ENCODE measurements around the gene RSPH9.

The RSPH9 gene

DNA sequence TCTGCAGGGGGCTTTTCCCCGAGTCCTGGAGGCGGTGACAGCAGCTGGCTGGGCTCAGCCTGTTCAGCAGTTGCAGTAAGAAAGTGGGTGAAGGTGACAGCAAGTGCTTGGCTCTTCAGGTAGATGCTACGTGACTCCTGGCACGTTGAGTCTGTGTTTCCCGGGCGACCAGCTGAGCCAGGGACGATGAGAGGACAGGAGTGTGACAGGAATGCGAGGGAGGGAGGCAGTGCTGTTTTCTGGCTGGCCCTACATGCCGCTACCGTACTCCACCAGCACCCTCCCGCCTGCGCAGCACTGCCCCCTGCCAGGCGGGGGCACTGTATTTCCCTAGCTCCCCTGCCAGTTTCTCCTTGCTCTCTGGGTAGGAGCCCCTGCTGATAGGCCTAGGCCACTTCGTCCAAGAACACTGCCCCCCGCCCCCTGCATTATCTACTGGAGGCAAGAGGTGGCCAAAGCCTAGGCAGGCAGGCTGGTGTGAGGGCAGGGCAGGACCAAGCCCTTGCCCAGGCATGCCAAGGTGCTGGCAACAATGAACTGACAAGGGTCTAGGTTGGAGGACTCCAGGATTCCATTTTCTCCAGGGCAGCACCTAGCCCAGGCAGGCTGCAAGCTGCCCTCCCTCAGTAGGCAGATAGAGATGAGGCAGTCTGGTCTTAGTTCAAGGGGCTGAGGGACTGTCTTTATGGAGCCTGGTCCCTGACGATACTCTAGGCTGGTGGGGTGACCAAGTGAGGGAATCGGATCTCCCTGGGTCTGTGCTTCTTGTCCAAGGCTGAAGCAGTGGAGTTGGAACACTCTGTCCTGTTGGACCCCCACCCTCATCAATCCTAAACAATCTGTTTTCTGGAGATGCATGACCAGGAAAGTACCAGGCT is 23.6 kb downstream of the RSPH9 start:
- DNase-seq (ENCODE audit: low spot score), result no peak

DNA sequence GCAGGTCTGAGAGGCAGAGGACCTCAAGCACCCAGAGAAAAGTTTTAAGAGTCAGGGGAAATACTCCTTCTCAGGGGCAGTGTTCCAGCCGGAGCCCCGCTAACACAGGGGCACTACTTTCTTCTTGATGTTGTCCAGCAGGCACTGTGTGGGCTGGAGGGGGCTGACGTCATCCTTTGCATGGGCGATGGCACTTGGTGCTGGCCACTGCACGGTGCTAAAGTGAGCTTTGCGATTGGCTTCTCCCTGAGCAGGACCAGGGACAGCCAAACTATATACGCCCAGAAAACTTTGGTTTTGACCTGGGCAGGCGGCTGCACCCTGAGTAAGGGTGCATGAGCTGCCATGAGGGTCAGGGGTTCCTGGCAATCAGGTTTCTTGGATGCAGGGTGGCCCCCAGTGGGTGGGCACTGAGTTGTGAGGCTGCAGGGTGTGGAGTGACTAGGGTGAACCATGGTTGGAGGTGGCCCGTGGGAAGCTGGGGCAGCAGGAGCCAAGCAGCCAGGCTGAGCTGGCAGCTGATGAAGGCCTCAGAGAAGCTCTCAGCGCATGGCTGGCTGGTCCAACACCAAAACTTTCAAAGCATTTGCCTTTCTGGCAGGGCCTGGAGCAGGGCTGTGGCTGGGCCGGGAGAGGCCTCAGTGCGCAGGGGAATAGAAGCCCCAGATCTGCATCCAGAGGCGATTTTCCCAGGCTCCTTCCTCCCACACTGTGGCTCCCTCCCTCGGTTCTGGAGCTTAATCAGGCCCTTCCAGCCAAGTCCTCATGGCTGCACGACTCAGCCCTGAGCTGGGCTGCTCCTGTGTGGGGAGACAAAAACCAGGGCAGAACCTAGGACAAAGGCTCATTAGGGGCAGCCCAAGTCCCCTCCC is 24.4 kb downstream of the RSPH9 start:
- DNase-seq (ENCODE audit: low spot score), result peak; percentile 59

DNA sequence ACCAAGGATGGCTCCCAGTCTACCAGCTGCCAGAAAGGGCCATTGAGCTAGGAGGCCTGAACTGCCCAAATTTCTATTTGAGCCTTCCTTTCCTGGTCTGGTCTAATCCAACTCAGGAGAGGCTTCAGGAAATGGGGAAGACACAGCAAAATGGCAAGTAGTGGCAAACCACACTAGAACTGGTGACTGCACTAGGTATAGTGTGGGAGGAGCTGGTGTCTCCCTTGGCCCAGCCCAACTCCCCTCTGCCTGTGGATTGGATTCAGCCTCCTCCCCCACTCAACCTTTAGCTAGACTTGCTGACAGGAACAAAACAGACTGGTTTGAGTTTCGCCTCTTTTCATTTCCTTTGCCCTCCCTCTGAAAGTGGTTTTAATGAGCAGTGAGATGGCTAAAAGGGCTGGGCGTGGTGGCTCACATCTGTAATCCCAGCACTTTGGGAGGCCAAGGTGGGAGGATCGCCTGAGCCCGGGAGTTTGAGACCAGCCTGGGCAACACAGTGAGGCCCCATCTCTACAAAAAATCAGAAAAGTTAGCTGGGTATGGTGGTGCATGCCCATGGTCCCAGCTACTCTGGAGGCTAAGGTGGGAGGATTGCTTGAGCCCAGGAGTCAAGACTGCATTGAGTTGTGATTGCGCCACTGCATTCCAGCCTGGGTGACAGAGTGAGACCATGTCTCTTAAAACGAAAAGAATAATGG is 25.2 kb downstream of the RSPH9 start:
- DNase-seq (ENCODE audit: low spot score), result no peak

DNA sequence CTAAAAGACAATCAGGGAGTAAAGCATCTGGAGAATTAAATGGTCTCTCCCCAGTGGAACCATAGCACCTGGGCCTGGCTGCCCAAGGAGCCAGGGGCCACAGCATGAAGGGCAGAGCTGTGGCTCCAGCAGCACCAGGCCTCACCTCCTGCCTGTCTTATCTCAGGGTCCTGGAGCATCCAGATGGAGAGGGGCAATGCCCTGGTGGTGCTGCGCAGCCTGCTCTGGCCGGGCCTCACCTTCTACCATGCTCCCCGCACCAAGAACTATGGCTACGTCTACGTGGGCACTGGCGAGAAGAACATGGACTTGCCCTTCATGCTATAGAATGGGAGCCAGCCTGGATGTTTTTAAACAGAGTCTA is 25.8 kb downstream of the RSPH9 start:
- no peak for DNase-seq (ENCODE audit: low spot score)

DNA sequence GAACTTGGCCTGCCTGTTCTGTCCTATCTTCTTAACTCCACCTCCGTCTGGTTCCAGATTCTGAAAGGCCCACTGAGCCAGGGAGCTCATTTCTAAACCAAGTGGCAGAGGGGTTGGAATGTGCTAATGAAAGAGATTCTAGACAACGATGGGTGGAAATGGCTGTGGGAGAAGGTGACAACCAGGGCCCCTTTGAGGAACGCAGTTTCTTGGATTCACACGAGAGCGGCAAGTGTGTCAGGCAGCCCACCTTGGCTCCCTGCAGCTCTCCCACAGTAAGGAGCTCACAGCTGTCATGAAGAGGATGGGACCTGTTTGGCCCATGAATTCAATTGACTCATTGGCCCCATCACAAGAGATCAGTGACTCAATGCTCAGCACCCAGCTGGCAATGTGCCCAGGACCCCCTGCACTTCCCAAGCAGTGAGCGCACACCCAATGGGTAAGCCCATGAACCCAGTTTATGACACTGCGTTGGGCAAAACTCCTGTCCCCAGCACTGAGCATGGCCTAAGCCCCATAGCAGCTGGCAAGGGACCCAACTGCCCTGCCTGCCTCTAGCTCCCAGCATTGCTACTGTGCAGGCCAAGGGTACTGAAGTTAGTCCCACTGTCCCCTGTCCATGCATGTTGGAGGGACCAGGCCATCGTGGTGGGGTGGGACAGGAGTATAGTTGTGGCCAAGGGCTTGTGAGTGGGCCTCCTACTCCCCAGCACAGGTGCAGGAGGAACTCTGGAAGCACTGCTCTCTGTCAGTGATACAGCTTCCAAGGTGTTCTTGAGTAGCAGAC is 26.4 kb downstream of the RSPH9 start:
- no peak for DNase-seq (ENCODE audit: low spot score)

DNA sequence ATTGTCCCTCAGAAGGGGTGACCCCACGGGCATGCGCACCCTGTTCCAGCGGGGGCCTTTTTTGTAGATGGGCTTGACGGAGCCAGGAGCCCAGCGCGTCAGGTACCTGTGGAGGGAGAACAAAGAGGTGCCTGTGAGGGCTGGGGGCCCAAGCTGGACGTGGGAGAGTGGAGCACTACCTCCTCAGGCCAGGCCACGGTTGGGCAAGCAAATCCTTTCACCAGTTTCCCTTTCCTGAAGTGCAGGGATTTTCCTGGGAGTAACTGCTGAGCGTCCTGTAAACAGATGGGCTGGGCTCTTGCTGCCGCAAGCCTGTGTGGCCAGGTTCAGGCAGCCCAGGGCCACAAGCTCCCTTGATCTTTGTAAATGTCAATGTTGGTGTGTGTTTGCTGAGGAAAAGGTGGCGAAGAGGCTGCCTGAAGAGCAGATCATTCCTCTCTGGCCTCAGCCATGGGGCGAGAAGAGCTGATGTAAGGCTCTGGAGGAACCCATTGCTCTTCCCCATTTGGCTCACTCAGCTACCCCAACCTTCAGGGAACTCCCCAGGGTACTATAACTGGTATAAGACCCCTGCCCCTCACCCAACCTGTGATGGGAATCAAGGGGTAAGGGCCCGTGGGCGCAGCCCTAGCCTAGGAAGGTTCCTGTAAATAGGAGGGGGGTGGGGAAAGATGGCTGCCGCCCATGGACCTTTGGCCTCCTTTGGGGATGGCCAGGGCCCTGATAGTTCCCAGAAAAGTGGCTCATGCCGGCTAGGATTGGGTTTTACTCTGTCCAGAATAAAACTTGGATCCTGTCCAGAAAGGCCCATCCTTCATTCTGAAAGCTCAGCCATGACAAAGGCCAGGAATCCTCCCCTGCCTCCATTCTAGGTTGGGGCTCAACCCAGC is 27.2 kb downstream of the RSPH9 start:
- DNase-seq (ENCODE audit: low spot score), result no peak

DNA sequence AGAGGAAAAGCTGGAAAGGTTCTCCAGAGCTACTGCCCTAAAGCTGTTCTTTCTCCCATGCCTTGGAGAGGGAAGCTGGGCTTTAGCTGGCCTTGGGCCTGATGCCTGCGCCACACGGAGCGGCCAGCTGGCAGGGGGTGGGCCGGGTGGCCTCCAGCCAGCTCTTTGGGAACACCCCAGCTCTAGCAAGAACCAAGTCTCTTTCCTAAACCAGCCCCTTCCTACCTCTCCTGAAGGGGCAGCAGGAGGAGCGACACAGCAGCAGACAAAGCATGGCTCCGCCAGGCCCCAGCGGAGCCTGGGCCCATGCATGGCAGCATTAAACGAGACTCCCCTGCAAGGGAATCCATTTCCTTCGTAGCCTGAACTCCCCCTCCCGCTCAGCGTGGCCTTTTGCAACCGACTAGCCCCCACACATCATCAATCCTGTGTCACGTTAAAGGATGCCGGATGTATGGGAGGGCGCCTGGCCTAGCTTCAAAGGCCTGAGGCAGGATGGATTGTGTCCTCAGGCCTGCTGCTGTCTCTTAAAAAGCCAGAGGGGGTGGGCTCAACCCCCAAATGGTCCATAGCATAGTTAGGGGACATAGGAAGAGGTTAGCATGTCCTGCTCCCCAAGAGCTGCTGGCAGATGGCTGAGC is 28.7 kb downstream of the RSPH9 start:
- DNase-seq (ENCODE audit: low spot score), result peak; percentile 42

DNA sequence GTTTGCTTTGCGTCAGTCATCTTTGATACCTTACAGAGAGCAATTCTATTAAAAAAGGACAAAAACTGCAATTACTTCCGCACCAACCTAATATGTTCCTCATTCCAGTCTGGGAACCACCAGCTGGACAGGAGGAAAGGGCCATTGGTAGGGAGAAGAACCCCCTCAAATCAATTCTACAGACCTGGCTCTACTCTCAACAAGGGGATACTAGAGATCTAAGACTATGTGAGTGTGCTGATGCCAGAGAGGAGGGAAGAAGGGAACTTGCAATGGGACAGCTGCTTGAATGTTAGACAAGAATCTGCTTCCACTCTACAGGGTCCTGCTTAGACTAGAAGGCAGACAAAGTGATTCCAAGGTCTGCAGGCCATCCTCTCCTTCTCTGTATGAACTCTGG is 29.5 kb downstream of the RSPH9 start:
- DNase-seq (ENCODE audit: low spot score), result no peak

DNA sequence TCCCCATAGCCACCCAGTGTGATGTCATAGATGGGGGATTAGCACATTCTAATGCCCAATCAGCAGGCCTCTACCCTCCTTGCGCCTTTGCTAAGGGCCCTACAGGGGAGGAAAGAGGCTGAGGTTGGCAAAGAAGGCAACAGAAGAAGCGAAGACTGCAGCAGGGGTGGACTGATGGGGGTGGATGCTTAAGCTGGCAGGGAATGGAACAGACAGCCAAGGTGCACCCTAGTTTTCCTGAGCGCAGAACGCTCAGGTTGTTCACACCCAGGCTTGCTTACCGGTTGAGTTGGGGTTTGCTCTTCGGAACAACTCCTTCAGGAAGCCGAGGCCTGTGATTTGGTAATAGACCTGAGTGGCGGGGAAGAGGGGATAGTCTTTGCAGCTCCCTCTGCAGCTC is 30.1 kb downstream of the RSPH9 start:
- DNase-seq (ENCODE audit: low spot score), result no peak

DNA sequence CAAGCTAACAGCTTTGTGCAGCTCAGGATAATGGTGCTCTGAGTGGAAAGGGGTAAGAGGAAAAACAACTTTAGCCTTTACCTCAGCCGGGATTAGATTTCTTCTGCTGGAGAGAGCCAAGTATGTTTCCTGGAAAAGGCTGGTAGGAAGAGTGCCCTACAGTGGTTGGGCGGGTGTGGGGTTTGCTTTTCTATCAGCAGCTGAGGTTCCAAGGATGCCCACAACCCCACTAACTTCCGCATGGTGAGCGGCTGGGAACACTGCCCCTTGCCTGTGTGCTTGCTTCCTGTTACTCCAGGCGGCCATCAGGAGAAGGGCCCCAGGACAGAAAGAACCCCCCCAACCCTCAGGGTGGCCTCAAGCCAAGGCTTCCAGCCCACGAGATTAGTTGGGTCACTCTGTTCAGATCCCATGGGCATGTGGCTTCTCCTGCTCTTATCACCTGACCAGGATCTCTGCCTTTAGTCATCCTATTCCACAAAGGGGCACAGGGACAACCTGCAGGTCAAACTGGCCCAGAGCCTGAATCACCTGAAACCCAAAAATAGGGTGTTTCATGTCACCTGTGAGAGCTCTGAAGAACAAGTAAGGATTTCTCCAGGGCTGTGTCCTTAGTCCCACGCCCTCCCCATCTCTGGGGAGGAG is 32.2 kb downstream of the RSPH9 start:
- DNase-seq (ENCODE audit: low spot score), result no peak

DNA sequence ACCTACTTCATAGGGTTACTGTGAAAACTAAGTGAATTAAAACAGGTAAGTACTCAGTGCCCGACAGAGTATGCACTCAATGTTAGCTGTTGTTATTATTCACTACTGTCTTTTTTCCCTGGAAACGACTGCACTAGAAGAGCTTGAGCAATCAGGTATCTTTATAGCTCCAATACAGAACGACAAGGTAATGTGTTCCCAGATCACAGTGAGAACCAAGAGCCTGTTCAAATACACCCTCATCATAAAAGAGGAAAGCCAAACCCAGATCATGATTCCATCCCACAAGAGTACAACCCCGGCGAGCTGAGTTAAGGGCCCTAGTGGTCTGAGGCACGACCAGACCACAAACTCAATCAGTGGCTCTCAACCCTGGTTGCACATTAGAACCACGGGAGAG is 32.9 kb downstream of the RSPH9 start:
- DNase-seq (ENCODE audit: low spot score), result no peak

DNA sequence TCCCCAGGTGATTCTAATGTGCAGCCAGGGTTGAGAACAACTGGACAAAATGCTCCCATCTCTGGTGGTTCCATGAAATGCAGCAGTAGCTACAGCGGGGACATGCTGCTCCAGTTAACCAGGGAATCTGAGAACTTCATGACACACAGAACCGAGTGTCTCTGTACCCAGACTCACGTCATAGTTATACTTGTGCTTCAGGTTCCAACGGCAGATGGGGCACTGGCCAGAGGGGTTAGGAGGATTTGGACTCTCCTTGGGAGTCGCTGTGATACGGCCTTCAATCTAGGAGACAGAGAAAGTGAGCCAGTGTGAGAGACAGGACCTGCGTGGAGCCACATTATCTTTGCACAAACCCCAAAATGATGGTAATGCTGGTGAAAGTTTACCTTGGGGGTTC is 33.5 kb downstream of the RSPH9 start:
- DNase-seq (ENCODE audit: low spot score), result no peak

DNA sequence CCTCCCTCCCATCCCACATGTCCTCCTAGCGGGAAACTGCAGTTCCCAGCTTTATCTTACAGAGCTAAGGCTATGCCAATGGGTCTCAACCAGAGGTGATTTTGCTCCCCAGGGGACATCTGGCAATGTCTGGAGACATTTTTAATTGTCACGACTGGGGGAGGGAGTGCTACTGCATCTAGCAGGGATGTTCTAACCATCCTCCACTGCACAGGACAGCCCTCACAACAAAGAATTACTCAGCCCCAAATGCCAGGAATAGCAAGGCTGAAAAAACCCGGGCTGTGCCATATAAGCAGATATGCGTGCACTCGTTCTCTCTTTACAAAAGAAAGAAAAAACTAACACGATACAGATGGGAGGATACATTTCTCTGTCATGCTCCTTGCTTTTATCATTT is 34.2 kb downstream of the RSPH9 start:
- no peak for DNase-seq (ENCODE audit: low spot score)

DNA sequence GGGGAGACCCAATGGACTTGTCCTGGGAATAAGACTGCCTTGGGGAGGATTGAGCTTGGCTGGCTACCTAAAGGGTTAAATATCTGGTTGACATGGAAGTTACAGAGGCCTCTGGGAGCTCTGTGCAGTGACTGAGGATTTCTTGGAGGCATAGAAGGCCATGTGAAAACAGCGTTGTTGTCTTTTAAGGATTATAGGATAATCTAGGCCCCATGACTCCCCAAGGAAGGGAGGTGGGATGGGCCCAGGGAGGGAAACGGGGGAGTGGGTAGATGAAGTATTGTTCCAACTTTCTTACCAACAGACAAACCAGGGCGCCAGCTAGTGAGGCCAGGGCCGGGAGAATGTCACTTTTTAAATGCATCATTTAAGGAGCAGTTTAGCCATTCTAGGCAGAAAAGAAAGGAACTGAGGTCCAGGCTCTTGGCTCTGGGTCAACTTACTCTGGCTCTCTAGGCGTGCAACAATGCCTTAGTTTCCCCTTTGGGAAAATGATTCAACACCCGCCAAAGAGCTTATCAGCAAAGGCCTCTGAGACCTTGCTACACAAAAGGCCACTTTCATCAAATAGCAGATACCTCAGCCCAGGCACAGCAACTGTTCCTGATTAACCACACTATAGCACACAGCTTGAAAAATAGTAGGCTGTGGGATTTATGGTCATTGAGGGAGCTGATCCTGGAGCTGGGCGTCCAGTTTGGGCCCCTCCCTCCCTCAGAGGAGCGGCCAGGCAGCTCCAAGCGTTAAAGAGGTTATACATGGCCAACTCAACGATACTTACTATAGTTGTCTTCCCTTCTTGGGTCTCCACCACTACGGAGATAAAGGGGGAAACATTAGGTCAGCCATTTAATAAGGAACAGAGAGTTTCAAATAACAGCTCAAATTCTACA is 35.7 kb downstream of the RSPH9 start:
- no peak for DNase-seq (ENCODE audit: low spot score)

DNA sequence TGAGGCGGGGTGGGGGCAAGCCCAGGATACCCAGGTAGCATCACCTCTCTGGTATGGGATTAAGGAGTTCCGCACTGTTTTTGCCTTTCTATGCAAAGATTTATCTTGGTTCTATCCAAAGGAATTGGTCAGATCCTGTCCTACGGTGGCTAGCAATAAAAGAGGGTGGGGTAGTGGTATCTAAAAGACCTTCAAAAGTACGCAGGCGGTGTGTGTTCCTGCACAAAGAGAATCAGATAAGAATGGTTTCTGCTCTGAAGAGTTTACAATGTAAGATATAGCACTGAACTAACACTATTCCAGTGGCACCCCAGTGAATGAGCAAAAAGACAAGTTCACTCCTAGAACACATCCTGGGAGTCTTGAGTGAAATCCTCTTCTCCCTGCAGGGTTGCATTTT is 36.5 kb downstream of the RSPH9 start:
- no peak for DNase-seq (ENCODE audit: low spot score)

DNA sequence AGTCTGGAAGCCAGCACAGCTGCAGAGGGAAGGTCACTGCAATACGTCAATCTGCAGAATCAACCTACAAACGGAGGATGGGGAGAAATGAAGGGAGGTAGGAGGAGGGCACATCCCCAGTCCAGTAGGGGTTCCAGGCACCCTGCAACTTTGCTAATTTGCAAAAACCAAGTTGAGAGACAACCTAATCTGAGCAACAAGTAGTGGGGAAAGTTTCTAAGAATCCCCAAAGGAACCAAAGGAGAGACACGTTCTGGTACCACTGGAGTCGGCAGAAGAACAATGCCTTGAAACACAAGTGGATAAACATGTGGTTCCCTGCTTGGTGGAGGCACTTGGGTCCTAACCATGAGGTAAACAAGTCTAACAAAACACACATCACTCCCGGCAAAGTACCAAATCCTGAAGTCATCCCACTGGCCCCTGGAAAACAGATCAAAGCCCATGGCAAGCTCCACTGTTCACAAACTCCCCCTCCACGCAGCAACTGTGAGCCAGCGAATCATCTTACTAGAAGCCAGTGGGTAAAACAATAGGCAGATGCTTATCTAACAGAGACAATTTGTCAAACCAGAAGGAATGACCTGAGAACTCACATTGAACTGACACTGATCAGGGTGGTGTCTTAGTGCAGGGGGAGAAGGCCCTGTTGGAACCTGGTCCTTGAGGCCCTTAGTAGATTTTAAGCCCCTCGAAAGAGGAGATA is 38.0 kb downstream of the RSPH9 start:
- no peak for DNase-seq (ENCODE audit: low spot score)

DNA sequence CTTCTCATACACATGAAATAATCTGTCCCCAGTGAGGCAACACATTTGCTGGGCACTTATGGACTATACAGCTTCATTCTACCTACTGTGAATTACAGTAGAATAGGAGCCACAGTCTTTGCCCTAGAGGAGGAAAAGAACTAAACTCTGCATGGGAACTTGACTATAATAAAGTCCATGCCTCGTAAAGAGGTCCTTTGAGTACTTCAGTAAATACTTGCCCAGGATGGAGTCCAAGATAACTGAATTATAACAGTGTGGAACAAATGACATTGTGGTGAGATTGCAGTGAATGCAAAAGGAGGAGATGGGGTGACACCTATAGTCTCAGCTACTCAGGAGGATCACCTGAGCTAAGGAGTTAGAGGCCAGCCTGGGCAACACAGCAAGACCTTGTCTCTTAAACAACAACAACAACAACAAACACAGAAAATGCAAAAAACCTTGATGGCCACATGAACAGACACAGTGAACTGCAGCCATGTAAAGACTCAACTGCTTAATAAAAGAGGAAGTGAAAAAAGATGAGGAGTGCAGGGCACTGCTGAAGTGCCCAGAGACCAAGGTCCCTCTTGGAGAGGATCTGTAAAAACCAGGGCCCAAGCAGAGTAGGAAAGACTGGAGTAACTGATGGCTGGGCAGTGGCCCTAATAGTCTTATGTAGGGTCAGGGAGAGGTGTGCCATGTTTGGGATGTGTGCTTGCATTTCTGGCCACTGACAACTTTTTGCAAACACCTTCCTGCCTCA is 39.0 kb downstream of the RSPH9 start:
- DNase-seq (ENCODE audit: low spot score), result no peak

Data from globus pallidus (tissue), 1 donor.